Eye (tissue), 1 donor: Measurements from ENCODE around the gene AHR.

Experiments
- DNase-seq: peaks from one replicate; pipeline ENCODE4 v3.0.0-alpha.2; 2015

The AHR gene

GRCh38 chr7:17305387-17306171 lies 7.1 kb downstream of the AHR start:
- DNase-seq, result no peak

GRCh38 chr7:17307000-17307399 lies 8.5 kb downstream of the AHR start:
- DNase-seq, result no peak

GRCh38 chr7:17307558-17307957 lies 9.1 kb downstream of the AHR start:
- DNase-seq, result no peak

- DNase-seq, result no peak
These were observed 9.7 kb downstream of the AHR start for GRCh38 chr7:17307969-17308648.

- DNase-seq, result no peak
These were observed 12.7 kb downstream of the AHR start for GRCh38 chr7:17311194-17311593.

- no peak for DNase-seq
These were observed 13.5 kb downstream of the AHR start for GRCh38 chr7:17311952-17312351.

- no peak for DNase-seq
These were observed 14.2 kb downstream of the AHR start for GRCh38 chr7:17312641-17313040.

GRCh38 chr7:17313194-17313593 lies 14.7 kb downstream of the AHR start:
- no peak for DNase-seq

GRCh38 chr7:17315974-17316373 lies 17.5 kb downstream of the AHR start:
- DNase-seq, result no peak

GRCh38 chr7:17318146-17318545 lies 19.7 kb downstream of the AHR start:
- no peak for DNase-seq

- DNase-seq, result no peak
These were observed 21.0 kb downstream of the AHR start for GRCh38 chr7:17319164-17320101.

GRCh38 chr7:17320102-17320497 lies 21.6 kb downstream of the AHR start:
- no peak for DNase-seq

- DNase-seq, result no peak
These were observed 22.2 kb downstream of the AHR start for GRCh38 chr7:17320657-17321056.

GRCh38 chr7:17325364-17325763 lies 26.9 kb downstream of the AHR start:
- DNase-seq, result no peak

- no peak for DNase-seq
These were observed 27.9 kb downstream of the AHR start for GRCh38 chr7:17326378-17326777.

- no peak for DNase-seq
These were observed 30.2 kb downstream of the AHR start for GRCh38 chr7:17328641-17329040.

GRCh38 chr7:17329440-17329839 lies 31.0 kb downstream of the AHR start:
- no peak for DNase-seq

- no peak for DNase-seq
These were observed 33.5 kb downstream of the AHR start for GRCh38 chr7:17331891-17332501.

- DNase-seq, result no peak
These were observed 34.8 kb downstream of the AHR start for GRCh38 chr7:17333221-17333620.

- DNase-seq, result no peak
These were observed 37.7 kb downstream of the AHR start for GRCh38 chr7:17336168-17336567.

GRCh38 chr7:17339139-17339538 lies 40.7 kb downstream of the AHR start:
- DNase-seq, result no peak

GRCh38 chr7:17339952-17340351 lies 41.5 kb downstream of the AHR start:
- no peak for DNase-seq

GRCh38 chr7:17340655-17341054 lies 42.2 kb downstream of the AHR start:
- no peak for DNase-seq
